NCI-H1417 (cell line): ENCODE results near the gene CPVL.
A peak's percentile ranks its signal among the peaks of the same experiment; 100 is the strongest.

Experiments used
- DNase-seq, 3 experiments: peaks; one replicate each; lab custom pipeline; 2025; lab: John Stamatoyannopoulos, UW

CPVL gene

GRCh38 chr7:29003703-29004102, 142.6 kb downstream of the CPVL start:
- DNase-seq = no peak

GRCh38 chr7:29000717-29001076, 145.6 kb downstream of the CPVL start:
- DNase-seq = no peak

GRCh38 chr7:28999895-29000716, 146.2 kb downstream of the CPVL start:
- DNase-seq = peak in 1 of 3 experiments; percentile 20

GRCh38 chr7:28999427-28999826, 146.9 kb downstream of the CPVL start:
- peak in 1 of 3 experiments; percentile 42 for DNase-seq

- peak in 1 of 3 experiments; percentile 68 for DNase-seq
Observed at GRCh38 chr7:28998105-28998504, 148.2 kb downstream of the CPVL start.

GRCh38 chr7:28996836-28997235, 149.5 kb downstream of the CPVL start:
- DNase-seq = no peak

GRCh38 chr7:28993371-28993770, 153.0 kb downstream of the CPVL start:
- no peak for DNase-seq

GRCh38 chr7:28992798-28993197, 153.5 kb downstream of the CPVL start:
- no peak for DNase-seq

GRCh38 chr7:28990200-28990960, 156.0 kb downstream of the CPVL start:
- no peak for DNase-seq

- no peak for DNase-seq
Observed at GRCh38 chr7:28989211-28989980, 156.9 kb downstream of the CPVL start.

GRCh38 chr7:28988810-28989209, 157.5 kb downstream of the CPVL start:
- DNase-seq = no peak

- DNase-seq = no peak
Observed at GRCh38 chr7:28988091-28988490, 158.2 kb downstream of the CPVL start.

- DNase-seq = no peak
Observed at GRCh38 chr7:28986765-28987110, 159.6 kb downstream of the CPVL start.

- no peak for DNase-seq
Observed at GRCh38 chr7:28986028-28986764, 160.1 kb downstream of the CPVL start.

GRCh38 chr7:28984631-28985030, 161.7 kb downstream of the CPVL start:
- peak in 1 of 3 experiments; percentile 23 for DNase-seq

GRCh38 chr7:28984217-28984616, 162.1 kb downstream of the CPVL start:
- DNase-seq = no peak

GRCh38 chr7:28983396-28984190, 162.7 kb downstream of the CPVL start:
- no peak for DNase-seq

- no peak for DNase-seq
Observed at GRCh38 chr7:28981161-28981465, 165.2 kb downstream of the CPVL start.

GRCh38 chr7:28980451-28981160, 165.7 kb downstream of the CPVL start:
- DNase-seq = no peak

- no peak for DNase-seq
Observed at GRCh38 chr7:28979776-28980175, 166.6 kb downstream of the CPVL start.

GRCh38 chr7:28977881-28978280, 168.5 kb downstream of the CPVL start:
- no peak for DNase-seq
